HG03175 (cell line): ENCODE measurements around the gene RAVER2.
"Not testable (repeated sequence)": the region's sequence is repeated elsewhere in the genome, so short reads cannot be mapped to it uniquely, and the experiment has no call there.

Source experiments
- ATAC-seq: cut with Tn5 transposase; IDR thresholded peaks from one replicate; pipeline ENCODE4 v1.9.1; 2021; ENCODE audit warnings: mild to moderate bottlenecking, moderate library complexity; ENCODE audit not compliant: unreplicated experiment

Gene RAVER2

GRCh38 chr1:64744492-64745180 lies at the start of gene RAVER2:
TSS of gene RAVER2 (plus strand) at chr1:64745075. CDS start at chr1:64745173, 98 bp downstream.
- no peak for ATAC-seq

- no peak for ATAC-seq
Measured at GRCh38 chr1:64696879-64697278, 48.0 kb upstream of the RAVER2 start.

GRCh38 chr1:64699327-64699726 lies 45.5 kb upstream of the RAVER2 start:
- no peak for ATAC-seq

- no peak for ATAC-seq
Measured at GRCh38 chr1:64701071-64701470, 43.8 kb upstream of the RAVER2 start.

- ATAC-seq, result no peak
Measured at GRCh38 chr1:64701886-64702285, 43.0 kb upstream of the RAVER2 start.

GRCh38 chr1:64702670-64703069 lies 42.2 kb upstream of the RAVER2 start:
- ATAC-seq, result not testable (repeated sequence)

- ATAC-seq, result no peak
Measured at GRCh38 chr1:64703600-64703999, 41.3 kb upstream of the RAVER2 start.

GRCh38 chr1:64705591-64705990 lies 39.3 kb upstream of the RAVER2 start:
- no peak for ATAC-seq

- no peak for ATAC-seq
Measured at GRCh38 chr1:64711266-64711665, 33.6 kb upstream of the RAVER2 start.

GRCh38 chr1:64712049-64712448 lies 32.8 kb upstream of the RAVER2 start:
- ATAC-seq, result no peak

- ATAC-seq, result no peak
Measured at GRCh38 chr1:64715186-64715585, 29.7 kb upstream of the RAVER2 start.

- ATAC-seq, result no peak
Measured at GRCh38 chr1:64721135-64721534, 23.7 kb upstream of the RAVER2 start.

- ATAC-seq, result no peak
Measured at GRCh38 chr1:64721576-64722145, 23.2 kb upstream of the RAVER2 start.

GRCh38 chr1:64727861-64728260 lies 17.0 kb upstream of the RAVER2 start:
- no peak for ATAC-seq

GRCh38 chr1:64733581-64734286 lies 11.1 kb upstream of the RAVER2 start:
- ATAC-seq, result no peak

GRCh38 chr1:64734287-64734652 lies 10.6 kb upstream of the RAVER2 start:
- no peak for ATAC-seq

GRCh38 chr1:64740687-64741086 lies 4.2 kb upstream of the RAVER2 start:
- ATAC-seq, result not testable (repeated sequence)

GRCh38 chr1:64743954-64744491 lies 852 bp upstream of the RAVER2 start:
- no peak for ATAC-seq

GRCh38 chr1:64745181-64745985 lies 508 bp downstream of the RAVER2 start:
- ATAC-seq, result no peak

GRCh38 chr1:64745986-64746940 lies 1.4 kb downstream of the RAVER2 start:
- no peak for ATAC-seq
